Transverse colon (tissue), 4 donors: ENCODE results near the gene STK32C.

Source experiments
- EP300 ChIP-seq: sonication (generic); formaldehyde crosslinking; IDR thresholded peaks from one replicate; pipeline ENCODE4 v1.6.1; 2017; ENCODE audit warnings: antibody characterized with exemption, low read depth
- POLR2A ChIP-seq: fragments of 450-650 bp; IDR thresholded peaks from one replicate; pipeline ENCODE4 v1.6.1; 2016; ENCODE audit warnings: antibody characterized with exemption, mild to moderate bottlenecking, moderate library complexity
- POLR2AphosphoS5 ChIP-seq, 3 donors: sonication (generic); formaldehyde crosslinking; IDR thresholded peaks; one replicate each; pipeline ENCODE4 v1.6.1; 2016; ENCODE audit warnings: antibody characterized with exemption in 3 of 3
- TF ChIP-seq, protein P1 (sequence below), 5 experiments: fragments of 200-600 bp in 3 of 5; fragments of 450-650 bp in 2 of 5; sonication (generic) in 3 of 5; IDR thresholded peaks; 1 replicate in 2 of 5; 2 replicates in 3 of 5; pipeline ENCODE4 v1.5.1; 2016 to 2017; ENCODE audit warnings: antibody characterized with exemption in 5 of 5, inconsistent platforms in 3 of 5, mild to moderate bottlenecking in 2 of 5, moderate library complexity in 1 of 5

DNA sequence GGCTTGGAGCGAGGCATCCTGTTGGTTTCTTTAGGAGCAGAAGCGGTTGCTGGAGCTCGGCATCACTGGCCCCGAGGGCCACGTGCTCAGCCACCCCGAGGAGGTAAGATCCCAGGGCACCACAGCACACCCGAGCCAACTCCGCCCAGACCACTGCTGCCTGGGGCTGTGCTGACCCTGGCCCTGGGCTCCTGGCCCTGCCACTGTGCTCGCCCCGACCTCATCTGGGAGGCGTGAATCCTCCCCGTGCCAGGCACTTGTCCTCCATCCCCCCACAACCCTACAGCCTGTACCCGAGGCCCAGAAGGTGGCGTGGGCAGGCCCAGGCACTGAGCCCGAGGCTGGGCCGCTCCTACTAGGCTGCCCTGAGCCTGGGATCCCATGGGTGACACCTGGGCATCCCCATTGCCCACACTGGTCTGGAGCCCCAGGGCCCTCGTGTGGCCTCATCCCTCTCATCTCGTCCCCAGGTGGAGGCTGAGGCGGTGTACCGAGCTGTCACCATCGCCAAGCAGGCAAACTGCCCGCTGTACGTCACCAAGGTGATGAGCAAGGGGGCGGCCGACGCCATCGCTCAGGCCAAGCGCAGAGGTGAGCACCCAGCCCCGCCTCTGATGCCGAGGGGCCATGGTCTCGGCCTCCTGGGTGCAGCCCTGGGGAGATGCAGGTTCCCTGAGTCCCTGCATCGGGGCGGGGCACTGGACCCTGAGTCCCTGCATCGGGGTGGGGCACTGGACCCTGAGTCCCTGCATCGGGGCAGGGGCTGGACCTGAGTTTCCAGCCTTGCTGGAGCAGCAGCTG, 109.2 kb downstream of the STK32C start:
- TF ChIP-seq, protein P1, sequence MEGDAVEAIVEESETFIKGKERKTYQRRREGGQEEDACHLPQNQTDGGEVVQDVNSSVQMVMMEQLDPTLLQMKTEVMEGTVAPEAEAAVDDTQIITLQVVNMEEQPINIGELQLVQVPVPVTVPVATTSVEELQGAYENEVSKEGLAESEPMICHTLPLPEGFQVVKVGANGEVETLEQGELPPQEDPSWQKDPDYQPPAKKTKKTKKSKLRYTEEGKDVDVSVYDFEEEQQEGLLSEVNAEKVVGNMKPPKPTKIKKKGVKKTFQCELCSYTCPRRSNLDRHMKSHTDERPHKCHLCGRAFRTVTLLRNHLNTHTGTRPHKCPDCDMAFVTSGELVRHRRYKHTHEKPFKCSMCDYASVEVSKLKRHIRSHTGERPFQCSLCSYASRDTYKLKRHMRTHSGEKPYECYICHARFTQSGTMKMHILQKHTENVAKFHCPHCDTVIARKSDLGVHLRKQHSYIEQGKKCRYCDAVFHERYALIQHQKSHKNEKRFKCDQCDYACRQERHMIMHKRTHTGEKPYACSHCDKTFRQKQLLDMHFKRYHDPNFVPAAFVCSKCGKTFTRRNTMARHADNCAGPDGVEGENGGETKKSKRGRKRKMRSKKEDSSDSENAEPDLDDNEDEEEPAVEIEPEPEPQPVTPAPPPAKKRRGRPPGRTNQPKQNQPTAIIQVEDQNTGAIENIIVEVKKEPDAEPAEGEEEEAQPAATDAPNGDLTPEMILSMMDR (IDR thresholded peaks at IDR 0.05), result no peak
- TF ChIP-seq POLR2A (no peak), EP300 (no peak), POLR2AphosphoS5 (IDR thresholded peaks at IDR 0.05) (no peak)
